Hematopoietic multipotent progenitor cell (in vitro differentiated cells): Measurements from ENCODE around the gene VAV2. TPM values are rescaled to one million over a fixed set of nuclear protein-coding genes. Genes with fewer than 3 reads are reported as not detected.
"Not testable (repeated sequence)": the region's sequence is repeated elsewhere in the genome, so short reads cannot be mapped to it uniquely, and the experiment has no call there.

Source experiments
- DNase-seq, 3 donors: peaks; one replicate each; pipeline ENCODE4 v3.0.0-alpha.2; 2011 to 2015; ENCODE audit warnings: low read depth in 2 of 3, low spot score in 2 of 3
- total RNA-seq: library from RNA; depleted of rRNA; stranded (reverse); fragments of >200 nt; gene quantifications from one replicate; pipeline ENCODE4 v1.2.3, GENCODE V29; 2012

Gene VAV2
- total RNA-seq, 1 donor: 2.2 TPM

DNA sequence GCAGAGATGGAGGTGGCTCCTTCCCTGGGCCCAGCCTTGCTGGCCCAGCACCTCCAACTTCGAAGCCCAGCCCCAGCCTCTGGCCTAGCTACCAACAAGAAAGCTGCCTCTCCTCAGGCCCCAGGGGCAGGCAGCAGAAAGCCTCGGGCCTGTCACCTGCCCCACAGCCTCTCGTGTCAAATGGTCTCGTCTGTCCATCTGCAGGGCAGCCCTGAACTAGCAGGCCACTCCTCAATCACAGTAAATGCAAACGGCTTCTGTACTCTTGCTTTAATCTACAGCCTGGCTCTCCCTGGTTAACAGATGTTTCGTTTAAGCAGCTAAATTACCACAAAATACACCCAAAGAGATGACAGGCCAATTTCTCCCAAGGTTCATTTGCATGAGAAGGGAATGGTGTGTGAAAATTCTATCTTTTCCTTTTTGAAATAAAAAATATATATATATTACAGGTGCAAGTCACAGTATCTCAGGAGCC is 21.5 kb downstream of the VAV2 start:
- no peak for DNase-seq

DNA sequence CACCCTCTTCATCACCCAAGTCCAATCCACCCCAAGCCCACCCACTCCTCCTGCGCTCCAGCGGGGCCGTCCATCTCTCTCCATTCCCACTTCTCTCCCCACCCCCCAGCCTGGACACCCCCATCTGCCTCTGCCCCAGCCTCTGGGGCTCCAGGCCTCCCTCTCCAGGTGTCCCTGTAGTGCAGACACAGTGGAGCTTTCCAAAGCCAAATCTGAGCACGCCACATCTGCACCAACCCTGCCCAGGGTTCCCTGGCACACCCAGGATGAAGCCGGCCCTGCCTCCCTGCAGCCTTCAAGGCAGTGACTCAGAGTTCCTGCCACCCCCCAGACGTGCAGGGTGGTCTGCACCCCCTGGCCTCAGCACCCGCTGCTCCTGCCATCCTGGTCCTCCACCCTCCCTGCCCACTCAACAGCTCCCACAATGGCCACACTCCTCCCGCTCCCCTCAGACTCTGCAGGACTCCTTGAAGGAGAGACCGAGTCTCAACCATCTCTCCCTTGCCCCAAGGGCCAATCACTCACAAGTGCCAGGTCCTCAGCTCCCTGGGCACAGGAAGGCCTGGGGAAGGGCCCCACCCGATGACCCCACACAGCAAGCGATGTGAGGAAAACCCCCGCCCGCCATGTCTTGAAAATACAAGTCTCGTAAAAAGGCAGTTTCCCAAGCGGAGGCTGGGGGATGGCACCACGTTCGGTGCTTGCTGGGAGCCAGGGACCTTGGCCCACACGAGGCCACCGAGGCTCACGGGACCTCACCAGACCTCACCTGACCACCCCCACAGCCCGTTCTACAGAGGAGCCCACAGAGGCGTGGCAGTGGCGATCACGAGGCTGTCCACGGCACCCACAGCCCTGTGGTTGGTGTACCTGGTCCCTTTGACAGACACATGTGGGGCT is 22.2 kb downstream of the VAV2 start:
- no peak for DNase-seq

DNA sequence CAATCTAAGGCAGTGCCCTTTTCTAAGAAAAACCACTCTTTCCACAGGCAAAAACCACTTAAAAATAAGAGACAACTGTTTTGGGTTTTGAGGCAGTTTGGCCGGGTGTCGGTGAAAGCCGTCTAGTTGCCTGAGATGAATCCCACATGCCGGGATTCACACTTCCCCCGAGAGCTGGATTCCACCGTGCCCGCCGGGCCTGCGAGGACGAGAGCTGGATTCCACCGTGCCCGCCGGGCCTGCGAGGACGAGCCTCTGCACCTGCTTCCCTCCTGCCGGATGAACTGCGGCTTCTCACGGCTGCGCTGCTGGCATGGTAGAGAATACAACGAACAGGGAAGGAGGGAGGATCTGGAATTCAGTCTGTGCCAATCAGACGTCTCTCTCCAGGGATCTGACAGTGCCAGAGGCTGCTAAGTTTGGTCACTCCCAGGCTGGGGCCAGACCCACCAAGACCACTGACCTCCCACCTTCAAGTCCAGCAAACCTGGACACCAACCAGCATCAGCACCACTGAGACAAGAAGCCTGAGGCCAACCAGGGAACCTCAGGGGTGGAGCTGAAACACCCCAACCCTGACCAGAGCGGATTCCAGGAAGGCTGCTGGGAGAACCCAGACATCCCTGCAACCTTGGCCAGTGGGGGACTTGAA is 23.0 kb downstream of the VAV2 start:
- no peak for DNase-seq

DNA sequence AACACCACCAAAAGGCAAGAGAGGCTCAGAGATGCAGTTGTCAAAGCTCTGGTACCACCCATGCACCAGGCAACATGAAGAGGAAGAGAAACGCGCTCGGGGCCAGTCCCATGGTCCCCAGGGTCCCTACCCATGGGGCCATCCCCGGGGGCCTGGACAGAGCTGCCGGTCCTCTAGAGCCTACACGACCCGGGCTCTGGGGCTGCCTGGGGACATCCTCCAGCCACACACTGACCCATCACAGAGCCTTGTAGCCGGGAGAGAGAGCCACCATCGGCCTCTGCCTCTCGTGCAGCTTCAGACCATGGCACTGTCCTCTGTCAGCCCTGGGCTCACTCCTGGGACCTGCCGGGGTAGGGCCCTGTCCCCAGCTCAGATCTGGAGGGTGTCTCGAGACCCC is 23.7 kb downstream of the VAV2 start:
- no peak for DNase-seq

DNA sequence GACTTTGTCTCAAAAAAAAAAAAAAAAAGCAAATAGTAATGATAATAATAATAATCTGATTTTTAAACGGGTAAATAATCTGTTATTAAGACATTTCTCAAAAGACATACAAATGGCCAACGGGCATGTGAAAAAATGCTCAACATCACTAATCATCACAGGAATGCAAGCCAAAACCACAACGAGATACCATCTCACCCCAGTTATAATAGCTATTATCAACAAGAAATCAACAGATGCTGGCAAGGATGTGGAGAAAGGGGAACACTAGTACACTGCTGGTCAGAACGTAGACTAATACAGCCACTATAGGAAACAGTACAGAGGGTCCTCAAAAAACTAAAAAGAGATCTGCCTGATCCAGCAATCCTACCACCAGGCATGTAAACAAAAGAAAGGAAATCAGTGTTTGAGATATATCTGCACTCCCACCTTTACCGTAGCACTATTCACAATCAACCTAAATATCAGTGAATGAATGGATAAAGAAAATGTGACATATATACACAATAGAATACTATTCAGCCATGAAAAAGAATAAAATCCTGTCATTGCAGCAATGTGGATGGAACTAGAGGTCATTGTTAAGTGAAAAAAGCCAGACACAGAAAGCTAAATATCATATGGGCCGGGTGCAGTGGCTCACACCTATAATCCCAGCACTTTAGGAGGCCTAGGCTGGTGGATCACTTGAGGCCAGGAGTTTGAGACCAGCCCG is 24.9 kb downstream of the VAV2 start:
- DNase-seq: peak in 1 of 3 donors; percentile 38

DNA sequence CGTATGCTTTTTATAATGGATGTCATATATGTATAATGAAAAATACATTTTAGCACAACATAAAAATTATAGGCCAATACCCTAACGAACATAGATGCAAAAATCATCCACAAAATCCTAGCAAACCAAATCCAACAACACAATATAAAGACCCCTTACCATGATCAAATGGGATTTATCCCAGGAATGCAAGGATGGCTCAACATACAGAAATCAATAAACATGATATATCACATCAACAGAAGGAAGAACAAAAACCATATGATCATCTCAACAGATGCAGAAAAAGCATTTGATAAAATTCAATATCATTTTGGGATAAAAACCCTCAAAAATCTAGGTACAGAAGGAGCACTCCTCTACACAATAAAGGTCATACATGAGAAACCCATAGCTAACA is 27.7 kb downstream of the VAV2 start:
- DNase-seq: no peak

DNA sequence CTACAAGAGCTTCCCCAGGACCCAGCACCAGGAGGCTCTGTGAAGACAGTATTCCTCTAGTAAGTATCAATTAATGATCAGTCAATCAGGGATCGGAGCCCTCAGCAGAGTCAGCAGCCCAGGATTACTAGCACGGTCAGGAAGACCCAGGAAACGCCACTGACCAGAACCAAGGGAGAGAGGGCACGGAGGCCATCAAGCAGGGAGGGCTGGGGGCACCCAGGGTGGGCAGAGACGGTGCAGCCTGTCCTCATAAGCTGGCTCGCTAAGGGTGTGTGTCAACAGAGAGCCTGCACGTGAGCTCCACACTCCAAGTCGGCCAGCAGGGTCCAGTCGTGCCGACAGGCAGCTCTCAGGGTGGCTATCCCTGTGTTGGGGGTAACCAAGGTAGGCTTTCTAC is 29.0 kb downstream of the VAV2 start:
- DNase-seq: no peak

DNA sequence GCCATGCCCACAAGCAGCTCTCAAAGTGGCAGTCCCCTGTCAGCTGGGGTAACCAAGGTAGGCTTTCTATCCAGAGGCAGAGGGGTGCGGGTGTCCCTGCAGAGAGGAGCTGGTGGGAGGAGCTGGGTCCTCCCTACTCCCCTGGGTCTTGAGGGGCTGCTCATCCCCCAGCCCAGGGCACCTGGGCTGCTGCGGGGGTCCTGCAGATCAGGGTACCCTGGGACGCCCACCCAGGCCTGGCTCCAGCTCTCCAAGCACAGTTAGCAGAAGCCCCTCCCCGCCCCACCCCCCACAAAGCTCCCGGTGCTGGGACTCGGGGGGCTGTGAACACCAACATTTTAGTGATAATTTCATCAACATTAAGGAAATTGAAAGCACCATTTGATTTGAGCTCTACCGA is 29.8 kb downstream of the VAV2 start:
- DNase-seq: no peak

DNA sequence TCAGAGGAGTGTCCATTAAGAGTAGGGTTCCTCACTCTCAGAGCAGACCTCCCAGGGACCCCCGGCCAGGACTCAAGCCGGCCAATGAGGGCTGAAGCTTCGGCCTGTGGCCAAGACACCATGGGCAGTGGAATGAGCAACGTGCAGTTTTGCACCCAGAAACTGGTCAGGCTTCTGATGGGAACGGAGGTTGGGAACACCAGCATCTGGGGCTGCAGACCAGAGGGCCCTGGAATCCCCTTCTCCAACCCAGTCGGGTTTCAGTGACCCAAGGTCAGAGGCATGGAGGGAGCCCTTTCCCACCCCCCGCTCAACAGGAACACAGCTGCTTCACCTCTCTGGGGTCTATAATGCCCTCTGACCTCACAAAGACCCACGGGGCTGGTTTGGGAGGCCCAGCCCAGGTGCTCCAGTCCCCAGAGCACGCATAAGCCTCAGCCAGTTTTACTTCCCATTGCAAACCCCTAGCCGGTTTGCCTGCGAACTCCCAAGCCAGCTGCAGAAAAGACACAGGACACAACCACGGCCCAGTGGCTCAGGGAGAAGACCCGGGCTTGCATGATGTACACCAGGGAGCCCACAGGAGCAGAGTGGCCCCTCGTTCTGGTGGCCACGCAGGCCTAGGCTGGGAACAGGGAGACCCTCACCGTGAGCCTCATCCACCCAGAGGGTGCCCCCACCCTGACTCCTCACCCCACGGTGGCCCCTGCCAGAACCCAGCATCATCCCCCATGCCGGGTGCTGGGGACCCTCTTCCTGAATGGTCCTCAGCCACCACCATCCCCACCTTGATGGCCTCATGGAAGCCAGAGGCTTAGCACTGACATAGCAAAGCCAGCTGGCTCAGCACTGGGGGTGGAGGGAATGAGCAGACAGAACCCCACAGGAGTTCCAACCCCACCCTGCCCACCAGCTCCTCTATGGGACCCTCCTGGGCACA is 30.6 kb downstream of the VAV2 start:
- no peak for DNase-seq

DNA sequence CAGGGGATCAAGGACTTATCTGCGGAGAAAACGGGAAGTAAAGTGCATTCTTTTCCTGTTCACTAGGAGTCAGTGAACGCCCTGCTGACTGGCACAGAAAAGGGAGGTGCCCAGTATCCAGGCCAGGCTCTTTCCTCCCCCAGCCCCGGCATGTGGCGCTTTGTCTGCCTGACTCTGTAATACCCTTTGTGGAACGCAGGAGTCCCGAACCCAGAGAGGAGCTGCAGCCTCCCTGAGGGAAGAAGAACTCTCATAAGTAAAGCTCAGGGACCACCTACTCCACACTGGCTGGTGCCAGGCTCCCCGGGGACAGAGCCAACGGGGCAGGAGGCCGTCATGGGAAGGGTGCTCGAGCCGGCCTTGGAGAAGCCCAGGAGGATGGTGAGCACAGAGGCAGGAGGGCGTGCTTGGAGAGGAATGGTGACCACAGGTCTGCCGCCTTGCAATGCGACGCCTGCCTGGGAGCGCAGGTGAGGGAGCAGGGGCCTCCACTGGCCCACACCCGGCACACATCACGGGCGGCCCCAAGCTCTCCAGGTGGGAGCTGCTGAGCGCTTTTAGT is 31.5 kb downstream of the VAV2 start:
- peak in 1 of 3 donors; percentile 38 for DNase-seq

DNA sequence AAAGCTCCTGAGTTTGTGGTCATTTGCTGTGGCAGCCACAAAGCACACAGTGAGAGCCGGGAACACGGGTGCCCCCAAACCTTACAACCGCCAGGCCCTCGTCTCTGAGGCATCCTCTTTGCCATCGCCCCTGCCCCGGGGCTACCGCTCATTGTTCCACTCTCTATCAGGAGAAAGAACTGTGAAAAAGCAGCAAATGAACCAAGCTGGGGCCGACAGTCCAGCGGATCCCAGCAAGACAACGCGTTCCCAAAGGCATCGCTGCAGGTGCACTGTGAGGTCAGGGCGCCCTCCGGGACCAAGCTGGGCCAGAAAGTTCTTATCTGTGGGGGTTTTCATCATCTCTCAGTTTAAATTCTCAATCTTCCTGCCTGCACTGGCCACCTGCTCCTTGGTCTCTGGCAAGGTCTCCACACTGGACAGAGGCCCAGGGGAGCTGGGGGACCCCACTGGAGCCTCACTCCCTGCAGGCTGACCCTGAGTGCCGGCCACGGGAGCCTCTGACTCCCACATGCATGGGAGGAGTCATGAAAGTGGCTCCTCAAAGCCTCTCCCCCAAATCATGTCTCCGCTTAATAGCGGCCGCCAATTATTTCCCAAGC is 32.1 kb downstream of the VAV2 start:
- DNase-seq: no peak

DNA sequence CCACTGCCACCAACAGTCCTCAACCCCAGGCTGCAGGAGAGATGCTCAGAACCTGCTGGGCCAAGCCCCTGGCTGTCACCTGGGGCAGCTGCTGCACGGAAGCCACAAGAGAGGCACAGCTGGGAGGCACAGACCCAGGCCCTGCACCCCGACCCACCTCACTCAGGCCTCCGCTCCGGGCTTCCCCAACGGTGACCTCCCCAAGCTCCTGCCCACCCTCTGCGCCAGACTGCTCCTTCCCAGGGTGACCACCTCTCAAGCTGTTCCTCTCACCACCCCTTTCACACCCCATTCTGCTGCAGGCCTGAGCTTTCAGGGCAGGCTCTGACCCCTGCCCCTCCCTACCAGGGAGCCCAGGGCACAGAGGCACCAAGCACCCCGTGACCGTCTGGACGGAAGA is 33.0 kb downstream of the VAV2 start:
- no peak for DNase-seq

DNA sequence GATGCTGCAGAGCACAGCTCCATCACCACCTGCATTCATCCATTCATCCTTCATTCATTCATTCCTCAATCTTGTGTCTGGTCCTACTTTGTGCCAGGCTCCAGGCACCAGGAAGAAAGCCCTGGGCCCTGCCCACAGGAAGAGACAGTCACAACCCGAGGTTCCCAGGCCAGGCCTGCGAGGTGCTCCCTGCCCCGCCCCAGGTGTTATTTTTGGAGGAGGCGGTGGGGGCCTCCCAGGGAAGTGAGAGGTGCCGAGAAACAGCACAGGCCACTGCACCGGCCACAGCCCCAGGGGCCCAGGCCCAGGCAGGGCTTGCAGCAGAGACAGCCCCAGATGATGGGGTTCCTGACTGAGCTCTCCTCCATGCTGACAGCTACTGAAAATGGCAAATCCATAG is 33.4 kb downstream of the VAV2 start:
- DNase-seq: no peak

DNA sequence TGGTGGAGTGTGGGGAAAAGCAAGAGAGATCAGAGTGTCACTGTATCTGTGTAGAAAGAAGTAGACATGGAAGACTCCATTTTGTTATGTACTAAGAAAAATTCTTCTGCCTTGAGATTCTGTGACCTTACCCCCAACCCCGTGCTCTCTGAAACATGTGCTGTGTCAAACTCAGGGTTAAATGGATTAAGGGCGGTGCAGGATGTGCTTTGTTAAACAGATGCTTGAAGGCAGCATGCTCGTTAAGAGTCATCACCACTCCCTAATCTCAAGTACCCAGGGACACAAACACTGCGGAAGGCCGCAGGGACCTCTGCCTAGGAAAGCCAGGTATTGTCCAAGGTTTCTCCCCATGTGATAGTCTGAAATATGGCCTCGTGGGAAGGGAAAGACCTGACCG is 34.4 kb downstream of the VAV2 start:
- DNase-seq: not testable (repeated sequence)

DNA sequence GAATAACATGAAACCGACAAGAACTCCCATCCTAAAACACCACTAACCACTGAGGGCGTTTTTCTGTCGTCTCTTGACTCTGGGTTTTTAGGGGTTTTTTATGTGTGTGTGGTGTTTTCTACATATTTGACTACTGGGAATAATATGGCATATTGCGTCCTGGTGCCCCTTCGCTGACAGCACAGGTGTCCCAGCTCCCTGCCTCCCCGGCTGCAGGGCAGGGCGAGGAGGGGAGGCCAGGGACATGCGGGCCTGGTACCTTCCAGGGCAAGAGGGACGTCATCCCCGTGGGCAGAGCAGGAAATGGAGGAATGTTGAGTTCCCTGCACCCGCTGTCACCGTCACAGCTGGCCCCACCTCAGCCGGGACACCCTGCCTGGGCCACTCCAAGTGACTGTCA is 34.8 kb downstream of the VAV2 start:
- DNase-seq: no peak

DNA sequence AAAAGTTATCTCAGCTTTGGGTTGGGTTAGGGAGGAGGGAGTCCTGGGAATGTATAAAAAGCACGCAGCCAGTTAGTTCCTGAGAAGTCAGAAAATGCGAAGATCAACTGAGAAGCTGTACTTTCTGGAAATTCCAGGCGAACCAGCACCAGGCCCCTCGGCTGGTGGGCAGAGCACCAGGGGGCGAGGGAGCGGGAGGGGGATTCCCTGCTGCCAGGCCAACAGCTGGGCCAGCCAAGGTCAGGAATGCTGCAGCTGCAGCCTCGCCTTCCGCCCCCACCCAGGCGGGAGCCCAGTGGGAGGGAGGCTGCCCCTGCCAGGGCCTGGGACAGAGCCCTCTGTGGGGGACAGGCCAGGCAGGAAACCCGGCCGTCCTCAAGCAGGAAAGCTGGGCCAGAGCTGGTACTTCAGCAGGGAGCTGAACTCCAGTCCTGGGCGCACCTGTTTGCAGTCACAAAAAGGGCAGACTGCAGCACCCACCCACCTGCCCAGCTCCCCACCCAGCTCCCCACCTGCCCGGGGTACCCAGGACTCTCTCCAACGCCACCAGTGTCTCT is 35.5 kb downstream of the VAV2 start:
- no peak for DNase-seq

DNA sequence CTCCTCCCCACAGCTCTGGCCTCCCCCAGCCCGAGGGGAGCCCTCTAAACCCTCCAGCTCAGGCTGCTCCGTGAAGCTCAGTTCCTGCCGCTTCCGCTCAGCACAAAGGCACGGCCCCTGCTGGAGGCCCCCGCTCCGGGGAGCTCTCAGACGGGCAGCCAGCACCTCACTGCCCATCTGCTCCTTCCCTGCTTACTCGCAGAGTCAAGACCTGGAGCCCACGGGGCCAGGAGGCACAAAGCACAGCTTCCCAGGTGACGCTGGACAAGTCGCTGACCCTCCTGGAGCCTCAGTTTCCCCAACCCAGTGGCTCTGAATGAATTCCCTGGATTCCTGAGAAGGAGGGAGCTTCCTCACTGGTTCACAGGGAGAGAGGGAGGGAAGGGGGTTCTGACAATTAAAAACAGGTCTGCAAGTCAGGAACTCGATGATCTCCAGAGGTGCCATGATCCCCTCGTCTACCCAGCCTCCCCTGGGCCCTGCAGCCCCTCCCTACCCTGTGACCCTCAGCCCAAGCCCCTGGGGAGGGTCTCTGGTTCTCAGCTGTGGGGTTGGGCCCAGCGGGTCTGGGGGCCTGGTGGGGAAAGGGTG is 36.2 kb downstream of the VAV2 start:
- peak in 2 of 3 donors; percentile 31 to 52 for DNase-seq

DNA sequence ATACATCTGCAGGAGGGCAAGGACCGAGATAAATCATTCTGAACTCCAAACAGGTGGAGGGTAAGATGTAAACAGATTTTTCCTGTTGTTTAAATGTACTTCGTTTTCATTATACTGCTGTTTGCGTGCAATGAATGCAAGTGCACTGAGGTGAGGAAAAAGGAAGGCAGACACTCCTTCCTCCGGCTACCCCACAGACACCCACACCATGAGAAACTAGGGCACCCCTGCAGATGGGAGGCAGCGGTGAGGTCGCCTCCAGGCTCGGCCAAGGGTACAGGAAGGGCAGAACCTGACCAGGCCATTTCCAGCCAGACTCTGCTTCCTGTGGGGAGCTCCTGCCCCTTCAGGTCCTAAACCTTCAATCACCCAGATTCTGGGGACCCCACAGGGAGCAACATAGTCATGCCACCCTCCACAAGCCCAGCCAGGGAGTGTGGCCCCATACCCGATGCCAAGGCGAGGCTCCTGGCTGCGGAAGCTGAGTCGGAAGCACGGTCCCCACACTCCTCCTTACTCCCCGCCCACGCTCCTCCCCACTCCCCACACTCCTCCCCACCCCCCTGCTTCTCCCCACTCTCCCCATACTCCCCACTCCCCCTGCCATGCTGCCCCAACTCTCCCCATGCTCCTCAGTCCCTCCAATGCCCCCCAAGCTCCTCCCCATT is 37.1 kb downstream of the VAV2 start:
- peak in 1 of 3 donors; percentile 15 for DNase-seq
